Stimulated activated CD4-positive, alpha-beta T cell treated with anti-CD3 and anti-CD28 coated beads, Interleukin-15, amount 100 ng/mL, for 24 hours (primary cell): ENCODE measurements around the gene KIF5C.

Experiments used
- DNase-seq: peaks from one replicate; pipeline ENCODE4 v3.0.0-alpha.2; 2020

KIF5C gene

GRCh38 chr2:148926981-148927401, 52.0 kb downstream of the KIF5C start:
- peak; percentile 50 for DNase-seq

- no peak for DNase-seq
Measured at GRCh38 chr2:148928395-148928794, 53.4 kb downstream of the KIF5C start.

- DNase-seq, result no peak
Measured at GRCh38 chr2:148930046-148930775, 55.2 kb downstream of the KIF5C start.

- no peak for DNase-seq
Measured at GRCh38 chr2:148932536-148932935, 57.5 kb downstream of the KIF5C start.

GRCh38 chr2:148933456-148933855, 58.4 kb downstream of the KIF5C start:
- DNase-seq, result no peak

GRCh38 chr2:148935791-148936190, 60.8 kb downstream of the KIF5C start:
- no peak for DNase-seq

GRCh38 chr2:148936857-148937450, 61.9 kb downstream of the KIF5C start:
- DNase-seq, result no peak

GRCh38 chr2:148939271-148939670, 64.2 kb downstream of the KIF5C start:
- no peak for DNase-seq

GRCh38 chr2:148943097-148943496, 68.1 kb downstream of the KIF5C start:
- DNase-seq, result no peak

- no peak for DNase-seq
Measured at GRCh38 chr2:148944536-148944935, 69.5 kb downstream of the KIF5C start.

GRCh38 chr2:148947299-148947698, 72.3 kb downstream of the KIF5C start:
- DNase-seq, result no peak

- DNase-seq, result no peak
Measured at GRCh38 chr2:148948868-148949267, 73.8 kb downstream of the KIF5C start.

GRCh38 chr2:148949348-148949747, 74.3 kb downstream of the KIF5C start:
- no peak for DNase-seq

- no peak for DNase-seq
Measured at GRCh38 chr2:148952621-148953020, 77.6 kb downstream of the KIF5C start.

GRCh38 chr2:148953426-148953825, 78.4 kb downstream of the KIF5C start:
- no peak for DNase-seq

GRCh38 chr2:148954536-148954935, 79.5 kb downstream of the KIF5C start:
- DNase-seq, result no peak

- DNase-seq, result no peak
Measured at GRCh38 chr2:148955798-148956197, 80.8 kb downstream of the KIF5C start.

GRCh38 chr2:148957023-148957422, 82.0 kb downstream of the KIF5C start:
- DNase-seq, result no peak

GRCh38 chr2:148959745-148960144, 84.7 kb downstream of the KIF5C start:
- DNase-seq, result no peak

GRCh38 chr2:148960483-148960882, 85.5 kb downstream of the KIF5C start:
- DNase-seq, result no peak

GRCh38 chr2:148963461-148963860, 88.4 kb downstream of the KIF5C start:
- no peak for DNase-seq

- DNase-seq, result no peak
Measured at GRCh38 chr2:148965623-148966437, 90.8 kb downstream of the KIF5C start.

- no peak for DNase-seq
Measured at GRCh38 chr2:148966438-148966758, 91.4 kb downstream of the KIF5C start.

- no peak for DNase-seq
Measured at GRCh38 chr2:148967056-148967455, 92.0 kb downstream of the KIF5C start.
